GM19043 (cell line): ENCODE results near the gene C1QTNF3.
"Not testable (repeated sequence)": the region's sequence is repeated elsewhere in the genome, so short reads cannot be mapped to it uniquely, and the experiment has no call there.

Experiments used
- ATAC-seq: cut with Tn5 transposase; IDR thresholded peaks from one replicate; pipeline ENCODE4 v1.9.1; 2021; ENCODE audit warnings: low read depth; ENCODE audit not compliant: unreplicated experiment

The C1QTNF3 gene

GRCh38 chr5:34026089-34026761 lies 16.8 kb downstream of the C1QTNF3 start:
- ATAC-seq, result no peak

- ATAC-seq, result peak; percentile 90
Measured at GRCh38 chr5:34022121-34022705, 20.8 kb downstream of the C1QTNF3 start.

GRCh38 chr5:34021334-34021733 lies 21.7 kb downstream of the C1QTNF3 start:
- no peak for ATAC-seq

- no peak for ATAC-seq
Measured at GRCh38 chr5:34020726-34021125, 22.3 kb downstream of the C1QTNF3 start.

- ATAC-seq, result no peak
Measured at GRCh38 chr5:34017254-34017653, 25.8 kb downstream of the C1QTNF3 start.

GRCh38 chr5:34016750-34017149 lies 26.3 kb downstream of the C1QTNF3 start:
- no peak for ATAC-seq

- ATAC-seq, result no peak
Measured at GRCh38 chr5:34016222-34016621, 26.8 kb downstream of the C1QTNF3 start.

GRCh38 chr5:34015120-34015822 lies 27.7 kb downstream of the C1QTNF3 start:
- no peak for ATAC-seq

- ATAC-seq, result no peak
Measured at GRCh38 chr5:34014626-34015025, 28.4 kb downstream of the C1QTNF3 start.

- no peak for ATAC-seq
Measured at GRCh38 chr5:34013547-34013946, 29.5 kb downstream of the C1QTNF3 start.

GRCh38 chr5:34012791-34013190 lies 30.2 kb downstream of the C1QTNF3 start:
- ATAC-seq, result no peak

GRCh38 chr5:34011536-34011935 lies 31.5 kb downstream of the C1QTNF3 start:
- no peak for ATAC-seq

- not testable (repeated sequence) for ATAC-seq
Measured at GRCh38 chr5:34010146-34010545, 32.9 kb downstream of the C1QTNF3 start.

- no peak for ATAC-seq
Measured at GRCh38 chr5:34009610-34010009, 33.4 kb downstream of the C1QTNF3 start.

GRCh38 chr5:34008802-34009201 lies 34.2 kb downstream of the C1QTNF3 start:
- no peak for ATAC-seq

GRCh38 chr5:34007621-34008600 lies 35.1 kb downstream of the C1QTNF3 start, which contains the start of gene AMACR:
Gene AMACR (minus strand): TSS chr5:34008050. CDS start chr5:34008019, 31 bp downstream.
- peak; percentile 88 for ATAC-seq

GRCh38 chr5:34007201-34007620 lies 35.8 kb downstream of the C1QTNF3 start:
- ATAC-seq, result no peak

- ATAC-seq, result no peak
Measured at GRCh38 chr5:34005681-34006080, 37.3 kb downstream of the C1QTNF3 start.

GRCh38 chr5:34005211-34005610 lies 37.8 kb downstream of the C1QTNF3 start:
- no peak for ATAC-seq

GRCh38 chr5:34003941-34004340 lies 39.1 kb downstream of the C1QTNF3 start:
- ATAC-seq, result no peak
